Naive B cell (primary cell): ENCODE data around the gene MYRF. TPM values are rescaled to one million over a fixed set of nuclear protein-coding genes. Genes with fewer than 3 reads are reported as not detected.

Experiments
- ATAC-seq, 2 donors: fragments of 150-1000 bp; cut with Tn5 transposase; 2 replicates each; pipeline ENCODE4 v1.10.0; 2021; ENCODE audit warnings: low read depth in 2 of 2, mild to moderate bottlenecking in 2 of 2, moderate library complexity in 2 of 2
- DNase-seq: peaks from one replicate; pipeline ENCODE4 v3.0.0; 2022
- H3K27ac Mint-ChIP-seq, 6 donors: one replicate each; pipeline ENCODE4 v1.8.0; 2020 to 2022; ENCODE audit warnings: mild to moderate bottlenecking in 6 of 6, mixed read lengths in 6 of 6, moderate library complexity in 5 of 6, inconsistent platforms in 2 of 6
- H3K27me3 Mint-ChIP-seq, 3 donors: one replicate each; pipeline ENCODE4 v1.8.0; 2021 to 2022; ENCODE audit warnings: mixed read lengths in 3 of 3, mild to moderate bottlenecking in 1 of 3
- H3K36me3 Mint-ChIP-seq, 2 donors: one replicate each; pipeline ENCODE4 v1.8.0; 2020 to 2022; ENCODE audit warnings: mixed read lengths in 2 of 2, inconsistent platforms in 1 of 2, mild to moderate bottlenecking in 1 of 2
- H3K4me1 Mint-ChIP-seq, 3 donors: one replicate each; pipeline ENCODE4 v1.8.0; 2020 to 2022; ENCODE audit warnings: mixed read lengths in 3 of 3, inconsistent platforms in 1 of 3, mild to moderate bottlenecking in 1 of 3, moderate library complexity in 1 of 3
- H3K4me3 Mint-ChIP-seq, 8 donors: one replicate each; pipeline ENCODE4 v1.8.0; 2020 to 2022; ENCODE audit warnings: mild to moderate bottlenecking in 8 of 8, mixed read lengths in 8 of 8, moderate library complexity in 8 of 8, inconsistent platforms in 2 of 8
- H3K9me3 Mint-ChIP-seq, 7 donors: one replicate each; pipeline ENCODE4 v1.8.0; 2020 to 2022; ENCODE audit warnings: mixed read lengths in 7 of 7, mild to moderate bottlenecking in 5 of 7, inconsistent platforms in 2 of 7, moderate library complexity in 1 of 7
- polyA plus RNA-seq, 6 donors: library from polyadenylated mRNA; unstranded; fragments of 300-500 nt; fragmentation: Illumina TruSeq; gene quantifications; one replicate each; pipeline ENCODE4 v1.2.3, GENCODE V29; 2021; ENCODE audit warnings: low read depth in 6 of 6

MYRF gene
- polyA plus RNA-seq, 6 donors from 2014 or later, result 0.11 to 0.35 (median 0.17) TPM; not detected in 1

DNA sequence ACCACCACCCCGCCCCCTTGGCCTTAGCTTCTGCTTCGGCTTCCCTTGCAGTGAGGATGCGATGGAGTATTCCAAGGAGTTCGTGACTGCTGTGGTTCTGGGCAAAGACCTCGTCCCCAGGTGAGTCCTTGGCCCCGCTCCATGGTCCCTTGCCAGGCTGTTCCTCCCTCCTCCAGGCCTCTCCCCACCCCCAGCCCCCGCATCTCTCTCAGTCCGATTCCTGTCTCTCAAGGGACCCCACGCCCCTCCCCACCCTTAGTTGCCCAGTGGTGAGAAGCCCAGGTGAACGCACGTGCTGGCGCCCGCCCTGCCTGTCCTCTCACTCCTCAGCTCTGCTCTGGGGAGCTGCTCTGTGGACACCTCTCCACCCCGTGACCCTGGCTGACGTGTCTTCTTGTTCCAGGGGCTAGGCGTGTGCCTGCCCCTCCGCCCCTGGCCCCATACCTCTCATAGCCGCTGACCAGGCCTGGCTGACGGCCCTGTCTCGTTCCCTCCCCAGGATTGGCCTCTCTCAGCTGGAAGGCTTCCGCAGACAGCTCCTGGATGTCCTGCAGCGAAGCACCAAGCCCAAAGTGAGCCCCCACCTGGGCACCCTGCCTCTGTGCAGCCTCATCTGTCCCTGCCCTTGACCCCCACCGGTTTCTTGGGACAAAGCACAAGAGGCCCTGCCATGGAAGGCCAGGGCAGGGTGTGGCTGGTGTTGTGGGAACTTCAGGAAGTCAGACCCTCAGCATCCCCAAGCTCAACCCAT lies 14.6 kb upstream of the MYRF start:
- Mint-ChIP-seq H3K27me3 (peaks cover 0 to 15% (median 6%) of the 10 kb centered on the region in 3 donors), H3K9me3 (peaks cover 0 to 2% (median 0%) of the 10 kb centered on the region in 7 donors), H3K4me3 (no peak overlapping the region), H3K4me1 (peaks cover 4 to 7% (median 5%) of the 10 kb centered on the region in 3 donors), H3K27ac (no peak overlapping the region), H3K36me3 (no peaks in the 10 kb centered on the region)
- ATAC-seq, result no peak
- DNase-seq, result no peak

DNA sequence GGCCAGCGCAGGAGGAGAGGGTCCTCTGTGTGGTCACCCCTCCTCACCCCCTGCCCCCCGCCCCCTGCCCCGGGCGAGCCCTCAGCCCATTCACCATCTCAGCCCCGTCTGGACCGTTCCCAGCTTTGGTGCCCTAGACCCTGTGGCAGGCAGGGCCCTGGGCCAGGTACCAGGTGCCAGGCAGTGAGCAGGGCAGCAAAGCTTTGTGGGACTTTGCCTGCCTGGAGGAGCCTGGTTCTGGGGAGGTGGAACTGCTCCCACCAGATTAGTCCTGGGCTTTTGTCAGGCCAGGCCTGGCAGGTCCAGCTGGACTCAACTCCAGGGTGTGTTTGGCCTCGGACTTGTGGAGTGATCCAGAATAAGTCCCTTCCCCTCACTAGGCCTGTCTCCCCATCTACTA lies 13.7 kb upstream of the MYRF start:
- Mint-ChIP-seq H3K4me3 (no peak overlapping the region), H3K9me3 (no peaks in the 10 kb centered on the region), H3K27me3 (peaks cover 0 to 9% (median 6%) of the 10 kb centered on the region in 3 donors), H3K4me1 (no peaks in the 10 kb centered on the region), H3K36me3 (no peaks in the 10 kb centered on the region), H3K27ac (no peak overlapping the region)
- ATAC-seq (no peak), DNase-seq (no peak)

DNA sequence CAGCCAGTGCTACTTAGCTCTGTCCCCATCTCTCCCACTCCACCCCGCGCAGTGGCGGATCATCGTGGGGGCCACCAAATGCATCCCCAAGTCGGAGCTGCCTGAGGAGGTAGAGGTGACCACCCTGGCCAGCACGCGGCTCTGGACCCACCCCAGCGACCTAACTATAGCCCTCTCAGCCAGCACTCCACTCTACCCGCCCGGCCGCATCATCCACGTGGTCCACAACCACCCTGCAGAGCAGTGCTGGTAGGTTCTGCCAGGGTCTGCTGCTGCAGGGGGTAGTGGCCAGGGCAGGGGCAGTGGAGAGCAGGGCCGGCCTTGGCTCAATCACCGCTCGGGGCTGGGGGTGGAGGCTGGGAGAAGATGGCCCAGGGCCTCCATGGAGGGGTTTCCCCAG lies 13.0 kb upstream of the MYRF start:
- no peak overlapping the region for H3K27ac Mint-ChIP-seq
- DNase-seq, result no peak
- H3K27me3 Mint-ChIP-seq, result peaks cover 0 to 9% (median 6%) of the 10 kb centered on the region in 3 donors
- H3K4me3 Mint-ChIP-seq, result no peak overlapping the region
- H3K9me3 Mint-ChIP-seq, result no peaks in the 10 kb centered on the region
- ATAC-seq, result no peak
- no peaks in the 10 kb centered on the region for H3K4me1 Mint-ChIP-seq
- no peaks in the 10 kb centered on the region for H3K36me3 Mint-ChIP-seq

DNA sequence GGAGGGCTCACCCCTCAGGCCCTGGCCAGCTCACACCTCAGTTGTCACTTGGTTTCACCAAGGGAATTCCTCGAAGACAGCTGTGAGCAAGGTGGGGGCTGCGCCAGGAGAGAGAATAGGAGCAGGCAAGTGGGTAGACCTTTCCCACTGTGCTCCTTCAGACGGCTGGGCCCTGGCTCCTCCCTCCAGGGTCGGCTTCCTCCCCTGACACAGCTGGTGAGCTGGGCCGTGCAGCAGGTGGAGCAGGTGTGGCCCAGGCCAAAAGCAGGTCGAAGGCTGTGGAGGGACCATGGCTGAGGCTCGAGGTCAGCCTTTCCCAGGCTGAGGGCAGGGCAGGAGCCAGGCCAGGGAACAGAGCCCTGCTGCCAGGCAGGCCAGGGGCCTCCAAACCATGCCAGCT lies 12.5 kb upstream of the MYRF start:
- no peaks in the 10 kb centered on the region for H3K36me3 Mint-ChIP-seq
- H3K27me3 Mint-ChIP-seq, result peaks cover 0 to 9% (median 6%) of the 10 kb centered on the region in 3 donors
- H3K27ac Mint-ChIP-seq, result peak overlapping the region in 1 of 6 donors; percentile 28
- H3K4me1 Mint-ChIP-seq, result no peaks in the 10 kb centered on the region
- no peak for ATAC-seq
- no peak overlapping the region for H3K4me3 Mint-ChIP-seq
- no peaks in the 10 kb centered on the region for H3K9me3 Mint-ChIP-seq
- no peak for DNase-seq

DNA sequence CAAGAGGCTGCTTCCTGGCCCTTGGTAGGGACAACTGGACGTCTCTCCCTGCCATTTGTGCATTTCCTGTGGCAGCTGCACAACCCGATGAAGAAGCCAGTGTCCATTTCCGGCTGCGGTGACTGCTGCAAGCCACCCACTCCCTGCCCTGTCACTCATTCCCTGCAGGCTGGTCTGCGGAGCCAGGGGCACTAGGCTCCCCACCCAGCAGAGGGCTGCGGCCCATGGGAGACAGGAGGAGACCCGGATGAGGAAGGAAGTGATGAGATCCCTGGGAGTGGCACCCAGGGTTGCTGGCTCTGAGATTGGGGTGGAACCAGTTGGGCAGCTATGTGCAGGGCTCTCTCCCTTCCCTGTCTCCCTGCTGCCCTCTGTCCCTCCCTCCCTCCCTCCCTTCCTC lies 10.0 kb upstream of the MYRF start:
- DNase-seq, result no peak
- Mint-ChIP-seq H3K4me1 (no peaks in the 10 kb centered on the region), H3K36me3 (no peaks in the 10 kb centered on the region)

DNA sequence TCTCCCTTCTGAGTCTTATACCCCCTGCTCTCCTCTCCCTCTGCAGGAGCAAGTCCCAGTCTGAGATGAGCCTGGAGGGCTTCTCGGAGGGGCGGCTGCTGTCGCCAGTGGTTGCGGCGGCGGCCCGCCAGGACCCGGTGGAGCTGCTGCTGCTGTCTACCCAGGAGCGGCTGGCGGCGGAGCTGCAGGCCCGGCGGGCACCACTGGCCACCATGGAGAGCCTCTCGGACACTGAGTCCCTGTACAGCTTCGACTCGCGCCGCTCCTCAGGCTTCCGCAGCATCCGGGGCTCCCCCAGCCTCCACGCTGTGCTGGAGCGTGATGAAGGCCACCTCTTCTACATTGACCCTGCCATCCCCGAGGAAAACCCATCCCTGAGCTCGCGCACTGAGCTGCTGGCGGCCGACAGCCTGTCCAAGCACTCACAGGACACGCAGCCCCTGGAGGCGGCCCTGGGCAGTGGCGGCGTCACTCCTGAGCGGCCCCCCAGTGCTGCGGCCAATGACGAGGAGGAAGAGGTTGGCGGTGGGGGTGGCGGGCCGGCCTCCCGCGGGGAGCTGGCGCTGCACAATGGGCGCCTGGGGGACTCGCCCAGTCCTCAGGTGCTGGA lies 8.8 kb upstream of the MYRF start:
- no peak for ATAC-seq
- no peaks in the 10 kb centered on the region for H3K36me3 Mint-ChIP-seq

More for the DNA sequence above, 10.0 kb upstream of the MYRF start:
- peaks cover 0 to 9% (median 6%) of the 10 kb centered on the region in 3 donors for H3K27me3 Mint-ChIP-seq
- H3K4me3 Mint-ChIP-seq, result no peak overlapping the region
- ATAC-seq, result no peak
- H3K27ac Mint-ChIP-seq, result no peak overlapping the region
- H3K9me3 Mint-ChIP-seq, result no peaks in the 10 kb centered on the region

DNA sequence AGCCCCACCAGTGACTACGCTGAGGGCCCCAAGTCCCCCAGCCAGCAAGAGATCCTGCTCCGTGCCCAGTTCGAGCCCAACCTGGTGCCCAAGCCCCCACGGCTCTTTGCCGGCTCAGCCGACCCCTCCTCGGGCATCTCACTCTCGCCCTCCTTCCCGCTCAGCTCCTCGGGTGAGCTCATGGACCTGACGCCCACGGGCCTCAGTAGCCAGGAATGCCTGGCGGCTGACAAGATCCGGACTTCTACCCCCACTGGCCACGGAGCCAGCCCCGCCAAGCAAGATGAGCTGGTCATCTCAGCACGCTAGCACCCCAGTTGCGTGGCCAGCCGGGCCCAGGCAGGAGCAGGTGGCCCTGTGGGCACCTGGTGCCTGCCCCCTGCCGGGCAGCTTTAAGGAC lies 8.3 kb upstream of the MYRF start:
- Mint-ChIP-seq H3K4me1 (no peaks in the 10 kb centered on the region), H3K36me3 (no peaks in the 10 kb centered on the region), H3K27ac (no peak overlapping the region), H3K9me3 (no peaks in the 10 kb centered on the region), H3K4me3 (no peak overlapping the region), H3K27me3 (peaks cover 1 to 10% (median 7%) of the 10 kb centered on the region in 3 donors)
- ATAC-seq, result no peak
- no peak for DNase-seq

More for the DNA sequence above, 8.8 kb upstream of the MYRF start:
- Mint-ChIP-seq H3K27me3 (peaks cover 0 to 4% (median 1%) of the 10 kb centered on the region in 3 donors), H3K4me3 (no peak overlapping the region), H3K27ac (no peak overlapping the region), H3K9me3 (no peaks in the 10 kb centered on the region), H3K4me1 (no peaks in the 10 kb centered on the region)
- DNase-seq, result no peak

DNA sequence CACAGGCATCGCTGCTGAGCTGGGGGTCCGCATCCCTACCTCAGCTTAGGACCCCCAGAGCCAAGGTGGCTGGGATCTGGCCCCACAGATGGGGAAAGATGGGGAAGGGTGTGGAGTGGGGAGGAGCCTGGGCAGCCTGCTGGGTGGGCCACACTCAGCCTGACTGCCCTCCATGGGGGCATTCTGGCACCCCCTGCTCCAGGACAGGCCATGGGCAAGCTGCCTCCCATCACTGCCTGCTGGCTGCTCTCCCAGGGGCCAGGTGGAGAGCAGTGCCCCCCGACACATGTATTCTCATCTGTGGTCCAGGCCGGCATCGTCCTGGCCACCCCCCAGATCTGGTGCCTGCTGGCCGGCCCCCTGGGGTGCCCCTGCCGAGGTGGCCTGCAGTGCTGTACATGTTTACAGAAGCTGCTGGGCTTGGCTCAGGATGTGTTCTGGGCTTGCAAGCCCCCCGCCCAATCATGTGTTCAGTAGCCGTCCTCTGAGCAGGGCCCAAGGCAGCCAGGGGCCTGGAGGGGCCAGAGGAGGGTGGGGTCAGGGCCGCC lies 7.8 kb upstream of the MYRF start:
- H3K4me1 Mint-ChIP-seq, result no peaks in the 10 kb centered on the region
- H3K27ac Mint-ChIP-seq, result no peak overlapping the region
- H3K27me3 Mint-ChIP-seq, result peaks cover 5 to 15% (median 12%) of the 10 kb centered on the region in 3 donors
- no peak overlapping the region for H3K4me3 Mint-ChIP-seq
- DNase-seq, result no peak
- H3K36me3 Mint-ChIP-seq, result no peaks in the 10 kb centered on the region
- ATAC-seq, result no peak
- no peaks in the 10 kb centered on the region for H3K9me3 Mint-ChIP-seq

DNA sequence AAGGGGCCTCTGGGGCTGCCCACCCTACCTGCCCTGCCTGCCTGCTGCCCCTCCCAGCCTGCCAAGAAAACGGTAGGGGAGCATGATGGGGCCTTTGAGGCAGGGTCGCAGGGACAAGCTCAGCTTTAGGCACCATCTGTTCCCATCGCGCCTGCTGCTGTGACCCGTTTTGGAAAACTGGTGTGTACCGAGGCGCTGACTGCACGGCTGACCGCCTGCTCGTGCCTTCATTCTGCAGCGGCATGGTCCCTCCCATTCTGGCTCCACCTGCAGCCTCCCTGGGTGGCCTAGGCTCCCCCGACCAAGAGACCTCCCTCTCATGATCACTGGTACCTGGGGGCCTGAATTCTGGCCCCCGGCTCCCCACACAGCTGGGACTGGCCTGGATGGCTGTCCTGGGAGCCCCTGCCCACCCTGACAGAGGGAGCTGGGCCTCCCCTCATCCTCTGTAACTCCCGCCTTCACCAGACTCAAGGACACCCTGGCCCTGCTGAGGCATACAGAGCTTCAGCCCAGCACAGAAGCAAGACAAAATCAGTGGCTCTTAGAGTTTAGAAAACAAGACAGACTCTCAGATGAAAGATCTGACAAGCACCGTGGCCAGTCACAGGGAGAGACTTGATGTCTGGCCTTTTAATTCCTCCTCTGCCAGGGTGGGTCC lies 6.5 kb upstream of the MYRF start:
- Mint-ChIP-seq H3K27me3 (peaks cover 10 to 22% (median 16%) of the 10 kb centered on the region in 3 donors), H3K4me1 (no peaks in the 10 kb centered on the region), H3K4me3 (no peak overlapping the region), H3K9me3 (no peaks in the 10 kb centered on the region), H3K27ac (no peak overlapping the region), H3K36me3 (no peaks in the 10 kb centered on the region)
- DNase-seq (no peak), ATAC-seq (no peak)

DNA sequence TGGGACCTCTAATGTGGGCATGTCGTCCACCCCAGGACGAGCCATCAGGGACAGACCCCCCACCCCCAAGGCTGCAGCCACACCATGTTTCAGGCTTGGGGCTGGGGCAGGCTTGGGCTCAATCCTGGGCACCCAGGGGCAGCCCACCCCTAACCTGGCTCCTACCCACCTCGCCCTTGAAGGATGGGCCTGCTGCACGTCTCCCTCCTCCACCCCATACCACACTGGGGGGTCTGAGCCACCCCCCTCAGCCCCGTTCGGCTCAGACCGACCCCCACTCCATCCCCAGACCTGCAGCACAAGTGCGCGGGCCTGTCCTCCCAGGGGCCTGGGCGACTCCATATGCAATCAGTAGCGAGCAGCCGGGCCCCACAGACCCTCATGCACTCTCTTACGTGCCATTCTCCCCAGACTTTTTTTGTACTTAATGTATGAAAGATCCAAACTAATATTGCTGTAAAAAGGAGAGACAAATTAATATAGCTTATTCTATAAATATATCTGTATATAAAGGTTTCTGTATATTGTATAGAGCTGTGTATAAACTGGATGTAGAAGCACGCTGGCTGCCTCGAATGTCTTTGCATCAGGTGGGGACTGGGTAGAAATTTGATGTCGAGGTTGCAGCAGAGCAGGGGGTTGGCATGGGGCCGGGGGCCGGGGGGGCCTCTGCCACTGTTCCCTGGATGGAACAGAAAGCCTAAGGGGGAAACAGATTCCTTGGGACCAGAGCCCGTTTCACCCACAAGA lies 5.8 kb upstream of the MYRF start:
- Mint-ChIP-seq H3K36me3 (no peaks in the 10 kb centered on the region), H3K27me3 (peaks cover 14 to 29% (median 22%) of the 10 kb centered on the region in 3 donors), H3K4me1 (no peaks in the 10 kb centered on the region), H3K27ac (no peak overlapping the region), H3K9me3 (no peaks in the 10 kb centered on the region), H3K4me3 (no peak overlapping the region)
- DNase-seq, result no peak
- no peak for ATAC-seq

DNA sequence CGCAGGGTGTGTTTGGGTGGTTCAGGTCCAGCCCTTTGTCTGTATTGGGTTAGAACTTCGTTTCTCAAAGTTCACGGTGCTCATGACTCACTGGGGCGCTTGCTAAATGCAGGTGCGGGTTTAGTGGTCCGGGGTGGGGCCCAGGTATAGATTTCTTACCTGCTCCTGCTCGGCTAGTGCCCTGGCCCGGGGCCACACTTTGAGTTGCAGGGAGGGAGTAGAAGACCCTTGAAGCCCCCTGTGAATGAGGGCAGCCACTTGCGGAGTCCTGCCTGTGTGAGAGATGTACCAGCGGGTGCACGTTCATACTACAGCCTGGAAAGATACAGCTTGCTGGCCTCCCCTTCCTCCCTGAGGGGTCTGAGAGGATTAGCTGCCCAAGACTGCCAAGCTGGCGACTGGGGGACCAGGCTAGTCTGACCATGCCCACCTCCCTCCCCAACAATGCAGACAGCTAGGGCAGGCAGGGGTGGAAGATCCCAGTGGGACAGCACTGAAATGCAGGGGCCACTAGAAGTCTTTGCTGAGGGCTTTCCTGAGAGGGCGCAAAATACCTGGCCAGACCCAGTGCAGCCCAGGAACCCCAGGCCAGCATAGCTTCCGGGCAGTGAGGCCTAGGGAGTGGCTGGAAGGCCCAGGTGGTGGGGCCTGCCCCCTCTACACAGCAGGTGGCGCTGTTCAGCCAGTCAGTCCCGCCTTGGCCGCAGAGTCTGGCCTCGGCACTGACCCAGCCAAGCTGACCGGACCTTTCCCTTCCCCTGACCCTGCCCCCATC lies 5.1 kb upstream of the MYRF start:
- DNase-seq (peak; percentile 26), ATAC-seq (peak; percentile 29 to 39)
- Mint-ChIP-seq H3K4me3 (no peak overlapping the region), H3K9me3 (no peaks in the 10 kb centered on the region), H3K36me3 (no peaks in the 10 kb centered on the region), H3K27me3 (peaks cover 14 to 34% (median 27%) of the 10 kb centered on the region in 3 donors), H3K27ac (no peak overlapping the region), H3K4me1 (peaks cover 0 to 4% (median 4%) of the 10 kb centered on the region in 3 donors)

DNA sequence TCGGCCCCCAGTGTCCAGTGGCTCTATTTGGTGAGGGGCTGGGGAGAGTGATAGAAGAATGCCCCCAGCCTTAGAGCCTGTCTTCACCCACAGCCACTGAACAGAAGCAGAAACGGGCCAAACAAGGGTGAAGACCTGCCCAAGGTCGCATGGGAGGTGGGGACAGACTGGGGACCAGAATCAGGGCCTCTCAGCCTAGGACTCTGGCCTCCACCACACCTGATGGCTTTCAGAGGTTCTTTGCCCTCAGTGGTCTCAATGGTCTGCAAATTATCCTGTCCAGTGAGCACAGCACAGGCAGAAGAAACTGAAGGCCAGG lies 4.5 kb upstream of the MYRF start:
- no peak for ATAC-seq
- Mint-ChIP-seq H3K4me1 (peaks cover 1 to 6% (median 5%) of the 10 kb centered on the region in 3 donors), H3K27me3 (peaks cover 15 to 36% (median 29%) of the 10 kb centered on the region in 3 donors), H3K36me3 (no peaks in the 10 kb centered on the region), H3K4me3 (peak overlapping the region in 1 of 8 donors; percentile 15), H3K27ac (no peak overlapping the region), H3K9me3 (no peaks in the 10 kb centered on the region)
- no peak for DNase-seq
